Stimulated activated naive CD8-positive, alpha-beta T cell treated with anti-CD3 and anti-CD28 coated beads, Interleukin-15, Interleukin-2, amounts not matched to agents 100 U/mL and 50 U/mL, for 24 hours (primary cell): ENCODE measurements around the gene ANKRD34B.
A peak's percentile ranks its signal among the peaks of the same experiment; 100 is the strongest.

Source experiments
- ATAC-seq: fragments of 150-1000 bp; cut with Tn5 transposase; one replicate; pipeline ENCODE4 v1.10.0; 2021
- DNase-seq: peaks from one replicate; pipeline ENCODE4 v3.0.0; 2021

ANKRD34B gene

GRCh38 chr5:80569086-80569960 lies 757 bp downstream of the ANKRD34B start:
- peak; percentile 9 for ATAC-seq
- peak; percentile 10 for DNase-seq

GRCh38 chr5:80568251-80568650 lies 1.8 kb downstream of the ANKRD34B start:
- no peak for DNase-seq
- no peak for ATAC-seq

DNA sequence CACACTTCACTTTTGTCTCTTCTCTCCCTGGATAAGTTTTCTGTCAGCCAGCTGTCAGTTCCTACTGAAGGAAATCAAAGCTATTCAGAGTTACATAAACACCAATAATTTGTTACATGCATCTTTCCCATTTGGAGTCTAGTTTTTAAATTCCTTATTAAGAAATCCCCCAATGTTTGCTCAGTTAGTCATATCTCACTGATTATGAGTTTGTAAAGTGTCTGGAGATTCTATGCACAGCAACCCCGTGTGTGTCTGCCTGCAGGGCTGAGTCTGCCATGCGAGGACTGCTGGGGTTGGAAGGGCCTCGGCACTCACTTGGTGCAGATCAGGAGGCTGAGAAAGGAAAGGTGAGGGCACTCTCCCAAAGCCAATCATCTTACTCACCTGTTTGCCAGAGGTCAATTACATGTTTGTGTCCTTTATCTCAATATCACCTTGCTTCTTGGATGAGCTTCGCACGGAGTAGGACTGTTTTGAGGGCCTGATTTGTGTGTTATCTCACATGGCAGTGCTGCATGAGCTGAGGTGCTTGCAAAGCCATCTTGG lies 3.3 kb downstream of the ANKRD34B start:
- ATAC-seq (no peak), DNase-seq (no peak)

- ATAC-seq (no peak), DNase-seq (no peak)
Observed at GRCh38 chr5:80565330-80565729, 4.8 kb downstream of the ANKRD34B start.

DNA sequence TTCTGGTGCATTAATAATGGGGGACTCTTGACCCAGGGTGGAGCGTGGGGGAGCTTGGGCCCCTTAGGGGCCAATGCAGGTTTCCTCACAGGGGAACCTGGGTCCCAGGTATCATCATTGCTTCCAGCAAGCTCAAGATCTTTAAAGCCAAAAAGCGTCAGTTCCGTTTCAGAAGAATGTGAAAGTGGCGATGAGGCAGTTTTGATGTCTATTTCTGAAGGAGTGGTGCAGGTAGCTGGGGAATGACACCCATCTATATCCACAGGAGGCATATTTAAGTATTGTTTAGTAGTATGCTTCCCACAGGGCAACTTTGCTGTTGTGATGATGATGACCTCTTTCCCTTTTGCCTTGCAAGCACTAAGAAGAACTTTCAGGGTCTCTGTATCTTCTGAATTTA lies 10.8 kb downstream of the ANKRD34B start:
- ATAC-seq = no peak
- no peak for DNase-seq

DNA sequence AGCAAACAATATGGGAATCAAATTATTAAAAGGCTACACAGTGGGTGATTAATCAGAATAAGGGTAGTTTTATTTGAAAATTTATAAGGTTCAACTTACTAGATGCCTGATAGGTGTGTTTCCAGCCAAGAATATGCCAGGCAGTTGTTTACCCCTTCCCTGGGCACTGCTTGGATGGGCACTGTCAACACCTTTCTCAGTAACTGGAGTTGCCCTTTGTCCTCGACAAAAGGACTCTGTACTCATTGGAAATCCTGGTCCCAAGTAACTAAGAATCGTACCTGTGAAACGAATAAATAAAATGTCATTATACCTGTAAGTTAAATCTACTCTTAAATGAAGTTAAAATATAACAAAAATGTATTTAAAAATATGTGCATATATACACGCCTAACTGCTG lies 15.0 kb downstream of the ANKRD34B start:
- ATAC-seq = no peak

GRCh38 chr5:80554646-80555045 lies 15.4 kb downstream of the ANKRD34B start:
- DNase-seq = no peak
- ATAC-seq = no peak

More for the DNA sequence above, 15.0 kb downstream of the ANKRD34B start:
- no peak for DNase-seq

GRCh38 chr5:80541392-80541791 lies 28.7 kb downstream of the ANKRD34B start:
- ATAC-seq = peak; percentile 23
- no peak for DNase-seq

- DNase-seq (no peak), ATAC-seq (no peak)
Observed at GRCh38 chr5:80540691-80541090, 29.4 kb downstream of the ANKRD34B start.

DNA sequence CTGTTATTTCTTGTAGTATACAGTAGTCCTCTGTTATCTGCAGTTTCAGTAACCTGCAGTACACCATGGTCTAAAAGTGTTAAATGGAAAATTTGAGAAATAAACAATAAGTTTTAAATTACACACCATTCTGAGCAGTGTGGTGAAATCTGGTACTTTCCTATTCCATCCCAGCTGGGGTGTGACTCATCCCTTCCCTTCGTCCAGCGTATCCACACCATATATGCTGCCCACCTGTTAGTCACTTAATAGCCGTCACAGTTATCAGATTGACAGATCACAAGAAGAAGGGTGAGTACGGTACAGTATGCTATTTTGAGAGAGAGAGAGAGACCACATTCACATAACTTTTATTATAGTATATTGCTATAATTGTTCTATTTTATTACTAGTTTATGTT lies 53.3 kb downstream of the ANKRD34B start:
- ATAC-seq (peak; percentile 99), DNase-seq (peak; percentile 46)

GRCh38 chr5:80509362-80509761 lies 60.7 kb downstream of the ANKRD34B start:
- ATAC-seq (no peak), DNase-seq (no peak)

GRCh38 chr5:80508844-80509243 lies 61.2 kb downstream of the ANKRD34B start:
- ATAC-seq (no peak), DNase-seq (no peak)

- DNase-seq (no peak), ATAC-seq (no peak)
Observed at GRCh38 chr5:80507663-80508062, 62.4 kb downstream of the ANKRD34B start.
